ENCODE data around the gene SPTB.
"Not testable (repeated sequence)": the region's sequence is repeated elsewhere in the genome, so short reads cannot be mapped to it uniquely, and the experiment has no call there.

The SPTB gene

DNA sequence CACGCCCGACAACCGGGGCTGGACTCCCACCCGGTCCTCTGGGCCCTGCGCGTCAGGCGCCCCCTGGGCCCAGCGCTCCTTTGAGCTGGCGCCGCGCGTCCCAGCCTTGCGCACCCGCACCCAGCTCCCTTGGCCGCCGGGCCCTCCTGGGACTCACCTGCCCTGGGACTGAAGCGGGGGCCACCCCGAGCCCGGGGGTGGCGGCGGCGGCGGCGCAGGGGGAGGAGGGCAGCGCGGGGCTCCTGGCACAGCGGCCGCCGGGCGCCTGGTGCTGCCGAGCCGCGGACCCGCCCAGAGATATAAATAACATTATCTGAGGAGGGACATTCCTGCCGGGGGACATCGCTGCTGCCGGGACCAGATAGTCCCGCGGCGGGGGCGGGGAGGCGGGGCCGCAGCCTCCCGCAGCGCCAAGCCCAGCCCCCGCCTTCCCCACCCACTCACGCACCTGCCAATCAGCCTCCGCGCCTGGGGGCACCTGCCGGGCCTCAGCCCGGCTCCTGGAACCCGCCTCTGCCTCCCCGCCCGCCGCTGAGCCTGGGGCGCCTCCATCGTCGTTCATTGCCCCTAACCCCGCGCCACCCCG lies at the start of gene SPTB:
SPTB (minus strand) TSS at position 273 of the 586 bp plus-strand sequence. CDS start 56,813 bp downstream, outside the sequence.
- peak; percentile 73 for DNase-seq (ENCODE audit: low spot score)

DNA sequence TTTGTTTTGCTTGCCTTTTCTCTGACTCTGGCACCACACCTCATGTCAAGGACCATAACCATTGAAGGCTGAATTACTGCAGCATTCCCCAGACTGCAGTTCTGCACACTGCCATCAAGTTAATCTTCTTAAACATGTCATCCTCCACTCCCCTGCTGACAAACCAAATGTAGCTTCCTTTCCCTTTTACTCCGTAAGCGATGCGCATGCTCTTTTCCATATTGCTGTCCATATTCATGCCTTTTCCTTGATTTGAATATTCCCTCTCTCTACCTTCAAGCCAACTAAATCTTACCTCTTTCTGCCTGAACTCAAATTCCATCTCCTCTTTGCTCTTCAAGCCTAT lies 49.3 kb upstream of the SPTB start:
- peak; percentile 45 for DNase-seq (ENCODE audit: low spot score)

DNA sequence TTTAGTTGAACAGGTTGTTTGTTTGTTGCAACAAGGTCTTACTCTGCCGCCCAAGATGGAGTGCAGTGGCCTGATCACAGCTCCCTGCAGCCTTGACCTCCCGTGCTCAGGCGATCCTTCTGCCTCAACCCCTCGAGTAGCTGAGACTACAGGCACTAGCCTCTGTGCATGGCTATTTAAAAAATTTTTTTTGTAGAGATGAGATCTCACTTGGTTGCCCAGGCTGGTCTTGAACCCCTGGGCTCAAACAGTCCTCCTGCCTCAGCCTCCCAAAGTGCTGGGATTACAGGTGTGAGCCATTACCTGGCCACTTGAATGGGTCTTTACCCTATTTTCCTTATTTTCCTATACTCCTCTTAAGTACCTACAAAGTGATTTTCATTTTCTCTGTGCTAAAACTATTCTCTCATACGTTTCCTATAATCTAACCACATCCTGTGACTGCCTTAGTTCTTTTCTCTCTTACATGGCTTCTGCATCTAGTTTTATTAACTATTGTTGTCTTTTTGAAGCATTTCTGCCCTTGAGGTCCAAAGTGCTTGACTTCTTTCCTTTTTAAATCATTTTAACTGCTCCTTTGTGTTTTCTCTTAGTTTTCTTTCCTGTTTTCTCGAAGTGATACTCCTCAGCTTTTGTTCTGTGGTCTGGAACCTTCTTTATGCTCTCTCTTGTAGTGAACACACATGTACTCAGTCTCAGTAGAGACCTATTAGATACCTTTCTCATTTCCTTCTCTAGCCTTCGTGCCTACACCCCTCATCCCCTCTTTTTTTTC lies 48.7 kb upstream of the SPTB start:
- no peak for DNase-seq (ENCODE audit: low spot score)

DNA sequence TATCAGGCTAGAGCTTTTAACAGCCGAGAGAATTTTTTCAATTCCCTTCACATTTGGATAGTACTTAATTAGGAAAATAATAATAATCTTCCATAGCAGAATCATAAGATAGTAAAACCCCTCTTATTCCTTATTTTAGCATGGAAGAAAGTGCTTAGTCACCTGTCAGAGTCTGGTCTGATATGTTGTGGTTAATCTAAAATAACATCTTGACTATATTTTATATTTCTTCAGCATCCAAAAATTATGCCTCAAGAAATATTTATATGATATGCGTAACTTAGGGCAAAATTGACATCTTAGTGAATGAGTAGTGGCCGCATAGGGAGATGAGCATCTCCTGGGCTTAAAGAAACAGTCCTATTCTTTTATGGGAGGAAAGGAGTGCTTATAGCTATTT lies 47.3 kb upstream of the SPTB start:
- no peak for DNase-seq (ENCODE audit: low spot score)

DNA sequence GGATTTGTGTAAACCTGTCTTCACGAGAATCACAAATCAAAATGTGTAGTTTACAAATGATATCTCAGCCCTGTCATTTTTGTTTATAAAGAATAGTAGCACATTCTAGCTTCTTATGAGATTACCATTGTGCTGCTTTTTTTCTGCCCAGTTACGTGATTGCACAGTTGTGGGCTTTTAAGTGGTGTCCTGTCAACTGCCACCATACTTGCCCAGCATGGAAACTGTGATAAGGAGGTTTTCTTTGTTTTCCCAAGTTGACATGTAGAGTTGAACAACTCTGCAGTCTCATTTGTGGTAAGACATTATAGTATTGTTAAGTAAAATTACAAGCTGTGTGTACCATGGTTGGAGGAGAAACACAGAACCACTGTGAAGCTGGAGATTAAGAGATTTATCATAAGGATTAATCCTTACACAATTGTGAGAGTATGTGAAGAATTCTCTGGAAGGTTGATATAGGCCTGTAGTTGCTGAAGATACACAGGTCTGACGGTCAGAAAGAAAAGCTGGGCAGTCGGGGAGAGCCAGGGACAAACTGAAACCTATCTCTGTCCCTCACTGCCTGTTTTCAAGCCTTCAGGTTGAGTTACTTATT lies 46.8 kb upstream of the SPTB start:
- DNase-seq (ENCODE audit: low spot score): no peak

DNA sequence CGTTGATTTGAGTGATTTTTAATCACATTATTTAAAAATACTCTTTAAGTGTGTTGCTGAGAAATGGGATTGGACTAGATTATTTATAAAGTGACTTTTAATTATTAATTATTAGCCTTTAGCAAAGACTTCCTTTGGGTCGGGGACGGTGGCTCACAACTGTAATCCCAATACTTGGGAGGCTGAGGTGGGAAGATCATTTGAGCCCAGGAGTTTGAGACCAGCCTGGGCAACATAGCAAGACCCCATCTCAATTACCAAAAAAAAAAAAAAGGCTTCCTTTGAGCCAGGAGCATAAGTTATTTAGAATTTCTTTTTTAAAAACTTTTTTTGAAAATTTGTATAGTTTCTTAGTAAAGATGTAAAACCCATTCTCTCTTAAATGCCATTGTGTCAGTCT lies 43.3 kb upstream of the SPTB start:
- no peak for DNase-seq (ENCODE audit: low spot score)

DNA sequence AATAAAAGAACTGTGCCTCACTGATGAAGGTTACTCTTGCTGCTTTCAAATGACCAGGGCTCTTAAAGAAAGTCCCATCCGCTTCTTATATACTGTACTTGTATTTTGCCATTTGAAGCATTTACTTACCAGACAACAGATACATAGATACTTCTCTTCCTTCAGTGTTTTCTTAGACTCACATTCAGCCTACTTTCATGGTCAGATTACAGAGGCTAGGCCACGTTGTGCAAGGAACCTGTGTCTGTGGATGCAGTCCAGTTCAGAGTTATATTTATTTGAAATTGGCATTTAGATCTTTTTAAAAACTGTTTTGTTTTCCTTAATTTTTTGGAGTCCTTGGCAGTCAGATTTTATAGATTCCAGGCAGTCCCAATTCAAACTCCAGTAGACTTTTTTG lies 40.8 kb upstream of the SPTB start:
- DNase-seq (ENCODE audit: low spot score): no peak

DNA sequence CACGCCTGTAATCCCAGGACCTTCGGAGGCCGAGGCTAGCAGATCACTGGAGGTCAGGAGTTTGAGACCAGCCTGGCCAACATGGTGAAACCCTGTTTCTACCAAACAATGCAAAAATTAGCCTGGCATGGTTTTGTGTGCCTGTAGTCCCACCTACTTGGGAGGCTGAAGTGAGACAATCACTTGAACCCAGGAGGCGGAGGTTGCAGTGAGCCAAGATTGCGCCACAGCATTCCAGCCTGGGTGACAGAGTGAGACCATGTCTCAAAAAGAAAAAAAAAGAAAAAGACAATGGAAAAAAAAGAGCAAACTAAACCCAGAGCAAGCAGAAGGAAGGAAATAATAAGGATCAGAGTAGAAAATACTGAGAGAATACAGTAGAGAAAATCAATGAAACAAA lies 39.9 kb upstream of the SPTB start:
- DNase-seq (ENCODE audit: low spot score): no peak

DNA sequence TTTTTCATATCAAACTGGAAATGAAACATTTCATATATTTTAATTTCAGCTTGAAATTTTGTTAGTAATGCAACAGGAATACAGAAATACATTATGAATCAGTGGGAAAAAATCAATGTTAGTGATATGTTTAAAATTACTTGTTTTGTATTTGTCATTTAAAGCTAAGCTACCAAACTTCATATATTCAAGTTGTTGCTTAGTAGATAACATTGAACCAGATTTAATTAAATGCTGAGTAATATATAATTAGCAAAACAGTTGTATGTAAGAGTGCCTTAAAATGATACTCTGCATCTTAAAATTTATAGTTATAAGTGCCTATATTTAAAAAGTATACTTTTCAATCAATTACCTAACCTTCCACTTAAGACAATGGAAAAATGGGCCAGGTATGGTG lies 39.5 kb upstream of the SPTB start:
- no peak for DNase-seq (ENCODE audit: low spot score)

DNA sequence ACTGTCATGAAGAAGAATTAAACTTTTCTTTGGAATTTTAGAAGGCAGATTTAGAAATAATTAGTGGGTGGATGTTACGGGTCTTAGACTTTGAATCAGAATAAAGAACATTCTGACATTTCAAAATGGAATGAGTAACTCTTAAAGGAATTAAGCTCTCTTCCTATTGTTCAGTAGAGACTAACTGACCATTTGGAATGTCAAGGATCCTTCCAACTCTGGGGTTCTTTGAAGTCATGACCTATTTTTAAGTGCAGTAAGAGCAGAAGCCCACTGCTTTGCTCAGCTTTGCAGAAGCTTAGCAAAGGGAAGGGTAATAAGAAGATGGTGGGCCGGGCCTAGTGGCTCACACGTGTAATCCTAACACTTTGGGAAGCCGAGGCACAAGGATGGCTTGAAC lies 38.5 kb upstream of the SPTB start:
- no peak for DNase-seq (ENCODE audit: low spot score)

DNA sequence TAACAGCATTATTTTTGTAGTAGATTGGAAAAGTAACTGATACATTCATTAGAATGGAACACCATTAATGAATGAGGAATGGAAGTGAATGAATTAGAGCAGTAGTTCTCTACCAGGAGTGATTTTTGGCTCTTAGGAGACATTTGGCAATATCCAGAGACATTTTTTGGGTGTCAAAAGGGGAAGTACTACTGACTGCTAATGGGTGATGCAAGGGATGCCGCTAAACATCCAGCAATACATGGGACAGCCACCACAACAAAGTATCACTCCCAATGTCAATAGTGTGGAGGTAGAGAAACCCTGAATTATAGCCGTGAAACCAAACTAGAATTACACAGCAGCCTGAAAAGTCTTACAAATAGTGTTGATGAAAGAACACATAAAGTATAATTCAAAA lies 36.1 kb upstream of the SPTB start:
- no peak for DNase-seq (ENCODE audit: low spot score)

DNA sequence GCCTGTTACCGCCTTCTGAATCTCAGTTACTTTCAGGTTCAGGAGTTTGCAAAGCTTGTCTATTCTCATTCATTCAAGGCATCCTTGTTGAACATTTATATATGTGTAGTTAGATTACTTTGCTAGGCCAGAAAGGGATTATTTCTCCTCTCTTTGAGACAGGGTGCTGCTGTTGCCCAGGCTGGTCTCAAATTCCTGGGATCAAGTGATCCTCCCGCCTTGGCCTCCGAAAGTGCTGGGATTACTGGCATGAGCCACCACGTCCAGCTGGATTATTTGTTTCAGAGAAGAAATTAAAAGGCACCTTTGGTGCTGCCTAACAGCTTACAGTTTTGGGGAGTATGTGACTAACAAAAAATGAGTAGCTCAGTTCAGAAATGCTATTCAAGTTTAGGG lies 35.3 kb upstream of the SPTB start:
- no peak for DNase-seq (ENCODE audit: low spot score)

DNA sequence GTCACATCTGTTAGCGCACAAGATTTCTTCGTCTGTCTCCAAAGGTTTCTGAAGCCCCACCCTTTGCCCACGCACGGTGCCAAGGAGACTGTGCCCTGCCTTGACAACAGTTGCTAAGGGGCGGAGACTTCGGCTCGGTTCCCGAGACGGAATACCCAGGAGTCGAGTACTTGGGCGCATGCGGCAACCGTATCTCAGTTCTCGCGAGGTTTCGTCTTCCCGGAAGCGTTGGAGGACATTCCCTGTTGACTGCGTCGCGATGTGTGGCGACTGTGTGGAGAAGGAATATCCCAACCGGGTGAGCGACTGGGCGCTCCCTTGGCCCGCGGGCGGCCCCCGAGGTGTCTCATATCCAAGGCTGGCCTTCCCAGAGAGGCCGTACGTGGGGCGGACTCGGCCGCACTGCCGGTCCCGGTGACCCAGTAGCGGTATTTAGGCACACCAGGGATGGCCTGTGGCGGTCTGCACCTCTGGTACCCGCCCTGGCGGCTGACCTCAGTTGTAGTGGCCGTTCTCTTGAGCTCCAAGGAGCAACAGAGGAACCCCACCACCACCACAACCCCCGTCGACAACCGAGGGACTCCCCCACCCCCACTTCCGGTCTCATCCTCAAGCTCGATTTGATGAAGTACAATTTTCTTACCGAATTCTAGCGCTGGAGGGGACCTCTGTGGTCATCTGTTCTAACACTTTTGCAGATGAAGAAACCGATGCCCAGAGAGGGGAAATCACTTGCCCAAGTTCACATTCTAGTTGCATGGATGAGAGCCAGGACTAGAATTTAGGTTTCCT lies 34.7 kb upstream of the SPTB start, which contains the start of gene CHURC1:
CHURC1 (plus strand) TSS at position 219 of the 792 bp plus-strand sequence; CDS start at position 260, 41 bp downstream.
- DNase-seq (ENCODE audit: low spot score): peak; percentile 99

DNA sequence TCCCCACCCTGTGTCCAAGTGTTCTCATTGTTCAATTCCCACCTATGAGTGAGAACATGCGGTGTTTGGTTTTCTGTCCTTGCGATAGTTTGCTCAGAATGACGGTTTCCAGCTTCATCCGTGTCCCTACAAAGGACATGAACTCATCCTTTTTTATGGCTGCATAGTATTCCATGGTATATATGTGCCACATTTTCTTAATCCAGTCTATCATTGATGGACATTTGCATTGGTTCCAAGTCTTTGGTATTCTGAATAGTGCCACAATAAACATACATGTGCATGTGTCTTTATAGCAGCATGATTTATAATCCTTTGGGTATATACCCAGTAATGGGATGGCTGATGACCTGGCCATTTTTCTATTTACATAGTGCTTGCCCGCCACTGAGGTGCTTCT lies 33.8 kb upstream of the SPTB start:
- not testable (repeated sequence) for DNase-seq (ENCODE audit: low spot score)

DNA sequence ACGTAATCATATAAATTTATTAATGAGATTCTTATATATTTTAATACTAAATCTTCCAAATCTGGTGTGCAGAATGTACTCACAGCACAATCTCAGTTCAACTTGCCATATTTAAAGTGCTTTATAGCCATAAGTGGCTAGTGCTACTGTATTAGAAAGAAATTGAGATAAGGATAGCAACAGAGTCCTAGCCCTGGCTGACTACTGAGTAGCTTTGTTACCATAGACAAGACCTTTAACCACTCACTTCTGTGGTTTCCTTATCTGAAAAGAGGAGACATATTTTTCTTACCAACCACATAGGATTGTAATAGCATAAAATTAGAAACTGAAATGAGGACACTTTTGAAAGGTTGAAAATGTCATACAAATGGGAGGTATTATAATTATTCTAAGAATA lies 32.6 kb upstream of the SPTB start:
- no peak for DNase-seq (ENCODE audit: low spot score)

DNA sequence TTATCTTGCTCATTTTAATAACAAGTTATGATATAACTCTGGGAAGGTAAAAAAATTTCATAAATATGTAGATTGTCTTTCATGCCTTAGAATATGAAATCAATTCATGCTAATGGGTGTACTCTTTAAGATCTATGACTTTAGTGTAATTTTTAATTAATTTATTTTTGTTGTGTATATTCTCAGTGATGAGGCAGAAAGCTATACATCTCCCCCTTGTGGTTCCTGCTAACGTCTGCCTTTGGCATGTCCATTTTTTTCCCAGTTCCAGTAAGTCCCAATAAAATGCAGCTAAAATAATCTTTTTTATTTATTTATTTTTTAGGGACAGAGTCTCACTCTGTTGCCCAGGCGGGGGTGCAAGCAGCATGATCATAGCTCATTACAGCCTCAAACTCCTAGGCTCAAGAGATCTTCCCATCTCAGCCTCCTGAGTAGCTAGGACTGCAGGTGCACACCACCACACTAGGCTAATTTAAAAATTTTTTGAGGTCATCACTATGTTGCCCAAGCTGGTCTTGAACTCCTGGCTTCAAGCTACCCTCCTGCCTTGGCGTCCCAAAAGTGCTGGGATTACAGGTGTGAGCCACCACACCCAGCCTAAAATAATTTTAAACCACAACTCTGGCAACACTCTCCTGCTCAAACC lies 31.3 kb upstream of the SPTB start:
- peak; percentile 31 for DNase-seq (ENCODE audit: low spot score)

DNA sequence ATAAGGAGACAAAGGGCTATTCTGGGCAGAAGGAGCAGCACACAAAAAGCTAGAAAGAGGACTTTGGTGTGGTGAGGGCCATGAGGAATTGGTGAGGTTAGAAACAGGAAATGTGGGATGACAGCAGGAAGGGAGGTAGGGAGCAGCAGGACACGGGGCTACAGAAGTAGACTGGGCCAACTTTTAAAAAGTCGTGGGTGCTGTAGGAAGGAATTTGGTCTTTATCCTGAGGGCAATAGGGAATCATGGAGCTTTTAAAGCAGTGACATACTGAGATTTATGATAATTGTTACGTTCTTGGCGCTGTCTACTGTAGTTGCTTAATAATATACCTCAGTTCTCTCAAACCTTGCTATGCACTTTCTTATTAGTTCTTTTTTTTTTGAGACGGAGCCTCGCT lies 26.3 kb upstream of the SPTB start:
- DNase-seq (ENCODE audit: low spot score): no peak

DNA sequence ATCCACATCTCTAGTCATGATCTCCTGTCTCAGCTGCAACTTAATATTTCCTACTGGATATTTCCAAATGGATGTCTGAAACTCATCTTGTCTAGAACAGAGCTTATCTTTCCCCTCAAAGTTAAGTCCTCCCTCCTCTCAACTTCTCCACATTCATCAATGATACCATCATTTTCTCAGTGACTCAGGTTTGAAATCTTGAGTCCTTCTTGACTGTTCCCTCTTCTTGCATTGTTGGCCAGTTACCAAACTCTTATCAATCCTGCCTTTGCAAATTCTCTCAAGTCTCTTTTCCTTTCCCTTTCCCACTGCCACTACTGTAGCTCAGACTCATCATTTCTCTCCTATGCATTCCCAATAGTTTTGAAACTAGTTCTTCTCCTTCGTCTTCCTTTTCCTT lies 20.3 kb upstream of the SPTB start:
- DNase-seq (ENCODE audit: low spot score): no peak

DNA sequence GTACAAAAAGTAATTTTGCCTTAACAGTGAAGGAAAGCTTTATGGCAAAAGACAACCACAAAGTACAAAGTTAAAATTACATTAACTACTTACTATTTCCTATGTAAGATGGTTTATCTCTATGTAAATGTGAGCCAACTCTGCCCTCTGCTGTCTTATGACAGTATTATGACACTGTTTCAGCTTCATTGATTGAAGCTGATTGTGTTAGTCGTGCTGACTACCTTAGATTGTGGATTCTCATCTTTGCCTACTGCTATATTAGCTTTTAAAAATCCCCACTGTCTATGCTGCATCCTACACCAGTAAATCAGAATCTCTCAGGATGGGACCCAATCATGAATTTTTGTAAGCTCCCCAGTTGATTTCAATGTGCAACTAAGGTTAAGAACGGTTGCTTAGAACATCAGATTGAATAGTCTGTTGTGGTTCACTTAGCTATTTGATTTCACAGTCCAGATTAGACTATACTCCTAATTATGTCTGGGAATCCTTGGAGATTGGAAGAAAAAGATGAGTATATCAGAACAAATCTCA lies 12.2 kb upstream of the SPTB start:
- peak; percentile 91 for DNase-seq (ENCODE audit: low spot score)

DNA sequence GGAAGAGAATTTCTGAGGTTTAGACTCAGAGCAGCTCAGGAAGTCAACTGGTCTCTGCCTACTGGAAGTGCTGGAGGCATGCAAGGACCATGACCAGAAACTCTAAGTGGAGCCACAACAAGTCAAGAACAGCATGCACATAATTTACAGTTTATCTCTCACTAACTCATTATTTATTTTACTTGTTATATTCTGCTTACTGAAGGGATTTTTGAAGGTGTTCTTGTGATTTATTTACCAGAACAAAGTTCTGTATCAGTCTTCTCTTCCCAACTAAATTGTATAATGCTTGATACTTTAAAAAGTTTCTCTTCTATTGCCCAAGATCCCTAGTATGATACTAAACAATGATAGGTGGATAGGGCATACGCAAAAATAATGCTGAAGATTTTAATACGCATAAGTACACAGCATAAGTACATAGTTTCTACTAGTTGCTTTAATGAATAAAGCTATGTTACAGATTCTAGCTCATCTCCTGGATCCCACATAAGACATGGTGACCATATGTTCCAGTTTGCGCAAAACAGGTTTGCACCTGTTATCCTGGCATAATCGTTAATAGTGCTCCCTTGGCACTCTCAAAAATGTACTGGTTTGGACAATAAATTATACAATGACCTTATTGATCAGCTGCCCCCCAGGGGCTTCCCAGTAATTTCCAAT lies 11.6 kb upstream of the SPTB start:
- DNase-seq (ENCODE audit: low spot score): peak; percentile 83

DNA sequence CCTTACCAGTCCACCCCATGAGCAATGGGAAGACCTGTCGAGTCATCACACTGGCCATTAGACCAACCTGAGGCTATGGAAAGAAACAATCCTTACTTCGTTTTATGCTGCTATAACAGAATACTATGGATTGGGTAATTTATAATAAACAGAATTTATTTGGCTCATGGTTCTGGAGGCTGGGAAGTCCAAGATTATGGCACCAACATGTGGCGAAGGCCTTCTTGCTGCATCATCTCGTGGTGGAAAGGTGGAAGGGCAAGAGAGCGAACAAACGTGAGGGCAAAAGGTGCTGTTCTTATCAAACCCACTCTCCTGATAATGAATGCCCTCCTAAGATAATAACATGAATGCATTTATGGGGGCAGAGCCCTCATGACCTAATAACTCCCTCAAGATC lies 9.6 kb upstream of the SPTB start:
- no peak for DNase-seq (ENCODE audit: low spot score)
